Measurements from ENCODE around the gene RASAL2. TPM values are rescaled to one million over a fixed set of nuclear protein-coding genes. Genes with fewer than 3 reads are reported as not detected.

RASAL2 gene
- total and polyA plus RNA-seq, 2 experiments from 2014 or later: 16.0 to 42.2 TPM

GRCh38 chr1:178488393-178488792 lies 394.5 kb downstream of the RASAL2 start:
- Mint-ChIP-seq H3K4me3 (no peak overlapping the region), H3K9me3 (no peaks in the 10 kb centered on the region; the same call in 2 of the 3 replicates), H3K4me1 (peaks cover 6% of the 10 kb centered on the region), H3K36me3 (ENCODE audit: low read depth) (no peaks in the 10 kb centered on the region; the same call in 2 of the 3 replicates), H3K27ac (no peak overlapping the region), H3K27me3 (ENCODE audit: insufficient read depth, low read depth, poor library complexity) (peaks cover 10% of the 10 kb centered on the region)
- Histone ChIP-seq H3K27me3 (ENCODE audit: insufficient read depth) (no peaks in the 10 kb centered on the region), H3K79me2 (replicated peaks; ENCODE audit: insufficient read depth) (no peaks in the 10 kb centered on the region), H3F3A (replicated peaks; ENCODE audit: low read depth) (0 out of 2 replicates have a peak, but pooled peaks cover 6% of the 10 kb centered on the region), H3K4me2 (no peak overlapping the region), H3K4me3 (no peak overlapping the region), H3K9me2 (ENCODE audit: insufficient read depth) (no peaks in the 10 kb centered on the region), H2AFZ (no peak overlapping the region), H3K4me1 (ENCODE audit: insufficient read depth) (no peaks in the 10 kb centered on the region), H3K27ac (ENCODE audit: low read depth) (no peak overlapping the region), H4K20me1 (replicated peaks; ENCODE audit: insufficient read depth) (no peaks in the 10 kb centered on the region), H3K36me3 (ENCODE audit: insufficient read depth) (no peaks in the 10 kb centered on the region)
- DNase-seq (ENCODE audit: low spot score): no peak
- TF ChIP-seq JUNB (IDR thresholded peaks at IDR 0.05; ENCODE audit: unreplicated experiment) (no peak), EZH2 (IDR thresholded peaks at IDR 0.05; ENCODE audit: low read depth, unreplicated experiment) (no peak), ZNF331 (CRISPR knock-in tag; IDR thresholded peaks at IDR 0.05; ENCODE audit: low read depth) (no peak), ETS1 (IDR thresholded peaks at IDR 0.05) (no peak), EZH2phosphoT487 (IDR thresholded peaks at IDR 0.05; ENCODE audit: unreplicated experiment) (no peak), ZNF114 (CRISPR knock-in tag; IDR thresholded peaks at IDR 0.05) (no peak), CTCF (conservative IDR thresholded peaks at IDR 0.05; ENCODE audit: low read depth in 2 of 2) (no peak), POLR2AphosphoS5 (IDR thresholded peaks at IDR 0.05; ENCODE audit: low read depth) (no peak), STAT1 (IDR thresholded peaks at IDR 0.05; ENCODE audit: unreplicated experiment) (no peak), CREB1 (CRISPR knock-in tag; IDR thresholded peaks at IDR 0.05; ENCODE audit: low read depth) (no peak), REST (IDR thresholded peaks at IDR 0.05; ENCODE audit: unreplicated experiment) (no peak)
- ATAC-seq: no peak

Measured in GM23338 (cell line).